NCI-H128 (cell line): Measurements from ENCODE around the gene KRT6A.

Source experiments
- DNase-seq: peaks from one replicate; lab custom pipeline; 2025; ENCODE audit not compliant: unreplicated experiment; lab: John Stamatoyannopoulos, UW

The KRT6A gene

DNA sequence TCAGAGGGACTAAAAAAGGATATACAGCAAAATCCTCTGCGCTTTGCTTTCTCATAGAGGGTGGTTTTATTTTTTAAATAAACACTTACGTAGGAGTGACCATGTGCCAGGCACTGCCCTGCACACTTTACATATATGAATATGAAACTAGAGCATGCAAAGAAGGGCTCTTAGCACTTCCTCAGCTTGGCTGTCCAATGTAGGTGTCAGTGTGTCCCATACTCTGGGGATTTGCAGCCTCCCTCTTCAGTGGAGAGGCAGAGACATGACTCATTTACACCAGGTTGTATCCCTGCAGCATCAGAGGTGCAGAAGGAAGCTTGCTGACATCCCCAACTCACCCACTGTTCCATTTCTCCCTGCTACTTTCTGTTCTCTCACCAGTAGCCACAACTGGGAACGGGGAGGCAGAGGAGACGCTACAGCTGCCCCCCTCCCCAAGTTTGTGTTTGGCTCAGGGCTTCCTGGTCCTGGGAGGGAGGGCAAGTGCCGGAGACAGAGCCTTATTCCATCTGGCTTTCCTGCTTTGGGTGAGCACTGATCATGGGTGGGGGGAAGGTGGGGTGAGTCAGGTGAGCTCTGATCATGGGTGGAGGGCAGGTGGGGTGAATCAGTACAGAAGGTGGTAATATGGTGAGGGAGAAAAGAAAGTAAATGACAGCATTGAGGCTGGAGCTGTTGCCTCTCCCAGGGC, 32.0 kb upstream of the KRT6A start:
- DNase-seq = no peak

DNA sequence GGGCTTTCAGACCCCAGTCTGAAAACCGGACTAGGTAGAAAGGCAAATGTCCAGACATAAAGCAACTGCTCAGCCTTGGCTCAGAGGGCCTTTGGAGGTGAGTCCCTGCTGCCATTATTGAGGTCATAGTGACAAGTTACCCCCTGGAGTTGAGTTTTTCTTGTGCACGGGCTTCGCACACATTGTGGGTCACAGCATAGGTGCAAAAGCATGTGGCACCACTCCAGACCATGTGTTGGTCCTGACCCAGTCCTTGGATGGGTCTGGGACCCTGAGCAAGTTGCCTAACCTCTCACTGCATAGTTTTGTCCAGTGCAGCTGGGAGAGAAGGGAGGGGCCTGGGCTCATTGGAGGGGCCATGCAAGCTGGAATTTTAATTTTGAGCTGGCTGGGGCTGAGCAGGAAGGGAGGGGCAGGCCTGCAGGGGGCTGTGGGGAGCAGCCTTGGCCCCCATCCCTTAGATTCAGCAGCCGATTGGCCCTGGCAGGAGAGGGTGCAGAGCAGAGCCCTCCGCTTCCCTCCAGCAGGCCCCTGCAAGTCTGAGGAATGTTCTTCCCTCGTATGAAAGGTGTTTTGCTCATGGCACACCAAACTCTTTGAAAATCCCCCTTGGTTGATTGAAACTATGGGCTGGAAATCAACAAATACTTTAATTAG, 31.3 kb upstream of the KRT6A start:
- no peak for DNase-seq

DNA sequence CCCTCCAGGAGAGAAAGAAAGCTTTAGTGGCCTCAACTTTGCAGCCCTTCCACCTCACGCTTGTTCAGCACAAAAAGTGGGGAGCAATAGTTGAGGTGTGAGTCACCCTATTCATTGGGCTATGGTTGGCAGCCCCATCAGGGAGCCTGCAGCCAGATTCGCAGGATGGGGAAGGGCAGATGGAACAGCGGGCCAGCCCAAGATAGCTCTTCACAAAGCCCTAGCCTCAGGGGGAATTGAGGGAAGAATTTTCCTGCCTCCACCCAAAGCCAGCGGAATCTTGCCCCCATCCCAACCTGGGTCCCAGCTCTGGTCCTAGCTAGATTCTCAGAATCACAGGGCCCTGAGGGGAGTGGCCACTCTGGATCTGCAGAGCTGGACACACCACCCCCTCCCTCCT, 30.8 kb upstream of the KRT6A start:
- DNase-seq = no peak

DNA sequence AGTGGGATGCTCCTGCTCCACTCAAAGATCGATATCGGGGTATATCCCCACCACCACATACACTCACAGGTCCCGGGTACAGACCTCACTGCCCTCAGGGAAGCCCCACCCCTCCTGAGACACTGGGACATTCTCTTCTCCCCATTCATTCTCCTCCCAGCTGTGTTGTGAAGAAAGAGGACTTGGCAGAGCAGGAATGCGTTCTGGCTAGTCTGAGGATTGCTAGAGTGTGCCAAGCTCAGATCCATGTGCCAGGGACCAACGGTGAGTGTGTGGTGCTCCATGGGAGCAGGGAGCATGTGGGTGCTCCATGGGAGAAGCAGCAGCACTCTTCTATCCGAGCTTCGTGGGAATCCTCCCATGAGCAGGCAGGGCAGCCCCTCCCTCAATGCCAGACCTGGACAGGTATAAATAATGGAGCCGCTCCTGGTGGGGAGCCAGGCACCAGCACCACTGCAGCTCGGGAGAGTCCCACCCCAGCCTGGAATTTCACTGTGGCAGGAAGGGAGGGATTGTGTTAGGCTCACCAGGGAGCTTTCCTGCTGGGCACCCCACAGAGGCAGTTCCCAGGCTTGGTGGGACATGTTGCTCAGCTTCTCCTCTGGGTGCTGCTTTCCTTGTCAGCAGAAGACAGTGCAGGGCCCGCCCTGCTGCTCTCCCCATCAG, 29.4 kb upstream of the KRT6A start:
- no peak for DNase-seq

DNA sequence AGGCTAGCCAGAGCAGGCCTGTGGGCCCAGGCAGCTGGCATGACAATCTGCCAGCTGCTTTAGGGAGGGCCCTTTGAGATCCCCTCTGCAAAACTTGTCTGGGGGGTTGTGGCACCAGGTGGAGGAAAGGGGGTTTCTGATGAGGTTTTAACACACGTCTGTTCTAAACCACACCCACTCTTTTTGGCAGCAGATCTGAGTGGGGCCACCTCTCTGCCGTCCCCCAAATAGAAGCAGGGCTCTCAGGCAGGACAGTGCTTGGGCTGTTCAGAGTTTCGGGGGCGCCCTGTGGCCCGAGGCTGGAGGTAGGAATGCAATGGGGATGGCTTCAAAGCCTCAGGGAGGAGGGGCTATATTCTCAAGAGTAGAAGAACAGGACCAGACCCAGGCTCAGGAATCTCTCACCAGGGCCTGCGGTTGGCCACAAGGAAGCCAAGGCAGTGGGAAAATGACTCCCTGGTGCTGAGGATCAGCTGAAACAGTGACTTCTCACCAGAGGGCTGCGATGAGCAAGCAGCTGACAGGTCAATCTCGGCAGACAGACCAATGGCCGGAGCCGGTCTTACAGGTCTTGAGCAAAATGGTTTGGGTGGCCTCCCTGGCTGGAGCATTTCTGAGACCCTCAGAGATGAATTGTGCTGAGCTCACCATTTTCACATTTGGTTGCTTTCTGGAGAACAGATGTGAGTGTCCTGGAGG, 28.7 kb upstream of the KRT6A start:
- DNase-seq = no peak

DNA sequence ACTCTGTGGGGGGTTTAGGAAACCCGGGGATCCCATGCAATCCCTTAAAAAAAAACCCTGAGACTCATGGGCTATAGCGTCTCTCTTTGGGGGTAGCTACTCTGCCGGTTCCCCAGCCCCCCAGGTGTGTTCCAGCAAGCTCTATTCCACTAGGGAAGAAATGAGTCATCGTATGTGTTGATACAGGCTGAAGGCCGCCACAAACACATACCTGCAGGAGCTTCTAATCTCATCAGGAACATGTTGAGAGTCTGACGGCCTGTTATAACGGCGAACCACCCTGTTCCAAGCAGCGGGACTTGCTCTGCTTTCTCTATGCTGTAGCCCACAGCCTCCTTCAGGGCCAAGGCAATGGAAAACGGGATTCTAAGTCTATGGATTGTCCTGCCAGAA, 28.1 kb upstream of the KRT6A start:
- no peak for DNase-seq

DNA sequence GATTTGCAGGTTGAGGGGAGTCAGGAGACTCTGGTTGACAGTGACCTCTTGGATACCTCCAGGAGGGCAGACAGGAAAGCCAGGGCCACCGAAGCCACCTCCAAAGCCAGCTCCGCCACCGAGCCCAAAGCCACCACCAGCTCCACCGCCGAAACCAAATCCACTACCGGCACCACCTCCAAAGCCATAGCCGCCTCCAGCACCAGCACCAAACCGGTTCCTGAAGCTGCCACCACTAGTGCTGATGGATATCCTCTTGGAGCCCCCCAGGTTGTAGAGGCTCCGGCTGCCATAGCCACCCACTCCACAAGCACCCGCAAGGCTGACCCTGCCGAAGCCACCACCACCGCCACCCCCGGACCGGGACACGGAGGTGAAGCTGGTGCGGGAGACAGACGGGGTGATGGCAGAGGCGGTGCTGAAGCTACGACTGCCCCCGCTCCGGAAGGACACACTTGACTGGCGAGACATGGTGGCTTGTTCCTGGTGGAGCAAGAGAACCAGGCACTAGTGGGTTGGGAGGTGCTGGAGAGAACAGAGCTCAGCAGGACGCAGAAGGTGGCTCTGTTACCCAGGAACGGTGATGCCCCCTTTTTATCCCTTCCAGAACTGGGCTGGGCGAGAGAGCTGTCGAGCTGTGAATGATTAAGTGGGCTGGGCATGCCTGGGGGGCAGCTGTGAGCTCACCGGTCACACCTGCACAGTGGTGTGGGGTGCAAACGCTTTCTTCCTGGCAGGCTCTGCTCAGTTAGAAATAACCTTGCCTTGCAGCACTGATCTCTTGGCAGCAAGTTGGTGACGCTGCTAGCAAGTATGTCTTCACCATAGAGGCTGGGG, 27.0 kb upstream of the KRT6A start, which contains the start of gene KRT5:
TSS of gene KRT5 (minus strand) at position 569 of the 837 bp plus-strand sequence. CDS start at position 471, 98 bp downstream.
- DNase-seq = no peak

DNA sequence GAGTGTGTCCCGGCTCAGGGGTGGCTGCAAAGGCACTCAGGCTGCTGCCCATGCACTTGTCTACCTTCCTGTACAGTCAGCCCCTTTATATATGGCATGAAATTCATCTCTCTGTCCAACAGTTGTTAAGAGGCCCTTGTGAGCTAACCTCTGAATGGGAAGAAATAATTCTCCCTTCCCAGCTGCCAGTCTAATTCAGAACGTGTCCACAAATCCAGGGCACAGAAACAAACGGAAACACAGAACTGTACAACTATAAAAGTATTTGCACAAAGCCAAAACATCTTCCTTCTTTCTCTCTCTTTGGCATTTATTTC, 26.3 kb upstream of the KRT6A start:
- no peak for DNase-seq

DNA sequence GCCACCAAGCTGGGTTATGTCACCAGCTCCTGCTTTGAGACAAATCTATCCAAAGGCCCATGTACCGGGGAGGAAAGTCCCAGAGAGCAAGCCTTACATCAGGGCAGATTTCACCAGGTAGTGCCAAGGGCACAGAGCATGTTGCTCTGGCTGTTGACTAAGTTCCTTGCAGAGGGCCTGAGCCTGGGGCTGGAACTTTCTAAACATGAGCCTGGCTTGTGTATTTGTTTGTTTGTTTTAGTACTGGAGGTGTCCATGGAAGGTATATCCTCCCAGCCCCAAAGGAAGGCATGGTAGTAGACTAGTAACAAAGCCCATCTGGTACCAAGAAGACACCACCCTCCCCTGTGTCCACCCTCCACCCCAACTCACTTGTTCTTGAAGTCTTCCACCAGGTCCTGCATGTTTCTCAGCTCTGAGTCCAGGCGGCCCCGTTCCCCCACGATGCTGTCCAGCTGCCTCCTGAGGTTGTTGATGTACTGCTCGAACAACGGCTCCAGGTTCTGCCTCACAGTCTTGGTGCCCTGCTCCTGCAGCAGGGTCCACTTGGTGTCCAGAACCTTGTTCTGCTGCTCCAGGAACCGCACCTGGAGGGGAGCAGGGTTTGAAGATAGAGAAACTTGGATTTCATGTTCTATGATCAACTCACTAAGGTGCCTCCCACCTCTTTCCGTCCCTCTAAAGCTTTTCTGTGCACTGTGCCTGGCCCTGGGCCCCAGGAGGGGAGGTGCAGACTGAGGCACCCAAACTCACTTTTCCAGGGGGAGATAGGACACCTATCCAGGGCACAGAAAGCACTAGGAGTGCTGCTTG, 25.7 kb upstream of the KRT6A start:
- no peak for DNase-seq

DNA sequence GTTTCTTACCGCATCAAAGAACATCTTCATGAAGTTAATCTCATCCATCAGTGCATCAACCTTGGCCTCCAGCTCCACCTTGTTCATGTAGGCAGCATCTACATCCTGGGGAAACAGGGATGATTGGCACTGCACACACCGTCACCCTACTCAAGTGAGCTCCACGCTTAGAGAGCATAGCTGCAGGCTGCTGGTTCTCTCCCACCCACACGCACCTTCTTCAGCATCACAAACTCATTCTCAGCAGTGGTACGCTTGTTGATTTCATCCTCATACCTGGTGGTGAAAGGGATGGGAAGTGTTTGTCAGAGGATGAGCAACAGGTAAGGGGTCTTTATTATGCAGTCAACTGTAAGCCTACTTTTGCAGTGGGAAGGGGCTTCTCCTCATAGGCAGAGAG, 24.8 kb upstream of the KRT6A start:
- no peak for DNase-seq

DNA sequence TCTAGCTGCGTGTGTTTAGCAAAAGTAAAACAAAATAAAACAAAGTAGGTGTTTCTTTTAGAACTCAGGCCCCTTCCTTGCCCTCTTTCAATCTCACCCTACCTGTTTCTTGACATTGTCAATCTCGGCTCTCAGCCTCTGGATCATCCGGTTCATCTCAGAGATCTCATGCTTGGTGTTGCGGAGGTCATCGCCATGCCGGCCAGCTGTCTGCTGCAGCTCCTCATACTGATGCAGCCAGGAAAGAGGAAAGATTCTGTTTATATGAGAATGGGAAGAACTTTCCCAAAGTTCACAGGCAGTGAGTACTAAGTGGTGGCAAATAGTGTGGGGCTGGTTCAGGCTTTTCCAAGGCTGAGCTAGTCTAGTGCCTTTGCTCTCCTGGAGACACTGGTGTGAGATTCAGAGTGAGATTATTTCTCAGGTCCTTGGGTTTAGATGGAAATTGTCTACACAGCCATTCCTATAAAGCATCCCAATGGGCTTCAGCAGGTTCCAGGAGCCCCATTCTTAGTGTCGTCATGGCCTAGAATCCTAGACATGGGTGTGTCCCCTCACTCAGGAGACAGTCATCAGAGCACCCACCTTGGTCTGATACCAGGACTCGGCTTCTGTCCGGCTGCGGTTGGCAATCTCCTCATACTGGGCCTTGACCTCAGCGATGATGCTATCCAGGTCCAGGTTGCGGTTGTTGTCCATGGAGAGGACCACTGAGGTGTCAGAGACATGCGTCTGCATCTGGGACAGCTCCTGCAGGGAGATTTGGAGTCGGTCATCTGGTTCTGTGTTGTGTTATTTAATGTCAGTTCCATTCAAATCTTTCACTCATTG, 24.2 kb upstream of the KRT6A start:
- DNase-seq = no peak

DNA sequence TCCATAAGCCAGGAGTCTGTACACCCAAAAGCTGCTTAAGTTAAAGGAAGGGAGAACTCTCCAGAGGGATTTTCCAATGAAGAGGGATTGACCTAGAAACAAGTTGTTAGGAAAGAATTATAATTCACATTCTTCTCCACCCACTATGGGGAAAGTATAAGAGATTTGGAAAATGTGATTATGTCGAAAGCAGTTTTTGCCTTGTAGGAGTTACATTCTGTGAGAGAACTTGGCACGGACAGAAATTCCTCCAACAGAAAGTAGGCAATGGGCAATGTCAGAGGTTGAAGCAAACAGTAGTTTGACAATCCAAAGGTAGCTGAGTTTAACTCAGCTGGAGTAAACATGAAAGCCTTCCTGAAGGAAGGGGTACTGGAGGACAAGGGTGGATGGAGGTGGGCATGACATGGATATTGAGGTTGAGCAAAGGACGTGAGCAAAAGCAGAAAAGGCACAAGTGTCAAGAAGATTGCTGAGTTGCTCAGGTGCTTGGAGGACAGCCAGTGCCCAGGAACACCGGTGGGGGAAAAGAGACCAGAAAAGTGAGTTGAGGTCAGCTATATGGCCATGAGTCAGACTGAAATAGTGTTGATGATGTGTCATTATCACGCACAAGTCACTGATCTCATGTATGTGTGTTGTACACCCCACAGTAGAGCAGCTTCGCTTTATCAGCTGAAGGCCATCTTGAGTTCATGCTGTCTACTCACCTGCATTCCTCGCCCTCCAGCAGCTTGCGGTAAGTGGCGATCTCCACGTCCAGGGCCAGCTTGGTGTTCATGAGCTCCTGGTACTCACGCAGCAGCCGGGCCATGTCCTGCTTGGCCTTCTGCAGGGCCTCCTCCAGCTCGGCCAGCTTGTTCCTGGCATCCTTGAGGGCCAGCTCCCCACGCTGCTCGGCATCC, 23.1 kb upstream of the KRT6A start:
- DNase-seq = no peak

DNA sequence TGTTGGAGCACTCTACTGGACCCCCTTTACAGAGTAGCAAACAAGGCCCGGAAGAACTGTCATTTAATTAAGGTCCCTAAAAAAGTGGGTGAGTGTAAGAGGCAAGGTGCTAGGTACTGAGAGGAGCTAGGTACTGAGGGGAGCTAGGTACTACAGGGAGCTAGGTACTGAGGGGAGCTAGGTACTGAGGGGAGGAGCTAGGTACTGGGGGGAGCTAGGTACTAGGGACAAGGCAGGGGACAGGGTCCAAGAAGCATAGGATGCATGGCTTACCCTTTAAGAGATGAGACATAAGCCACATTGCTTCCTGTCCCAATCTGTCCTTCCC, 22.2 kb upstream of the KRT6A start:
- DNase-seq = no peak

DNA sequence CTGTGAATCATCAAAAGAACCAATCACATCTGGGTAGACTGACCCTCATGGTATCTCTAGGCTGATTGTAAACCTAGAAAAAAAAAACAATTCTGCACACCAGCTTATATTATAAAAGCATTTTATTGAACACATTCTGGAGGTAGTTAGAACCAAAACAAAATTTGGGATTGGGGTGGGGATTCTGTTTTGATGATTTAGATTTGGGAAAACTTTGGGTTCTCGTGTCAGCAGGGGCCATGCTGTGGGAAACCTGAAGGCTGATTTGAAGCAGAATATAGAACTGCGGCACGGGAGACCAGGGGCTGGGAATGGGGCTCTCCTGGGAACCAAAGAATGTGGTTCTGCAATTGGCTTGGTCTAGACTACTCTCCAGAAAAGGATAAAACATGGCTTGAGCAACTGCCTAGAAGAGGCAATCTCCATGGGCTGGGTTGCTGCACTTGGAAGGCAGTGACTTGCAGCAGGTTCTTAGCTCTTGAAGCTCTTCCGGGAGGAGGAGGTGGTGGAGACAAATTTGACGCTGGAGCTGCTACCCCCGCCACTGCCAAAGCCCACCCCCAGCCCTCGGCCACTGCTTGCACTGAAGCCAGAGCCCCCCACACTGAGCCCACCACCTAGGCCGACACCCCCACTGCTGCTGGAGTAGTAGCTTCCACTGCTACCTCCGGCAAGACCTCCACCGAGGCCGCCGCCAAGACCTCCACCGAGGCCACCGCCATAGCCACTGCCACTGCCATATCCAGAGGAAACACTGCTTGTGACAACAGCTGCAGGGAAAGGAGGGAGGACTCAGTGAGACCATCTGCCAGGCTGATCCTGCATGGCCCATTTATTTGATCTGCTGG, 21.6 kb upstream of the KRT6A start:
- no peak for DNase-seq

DNA sequence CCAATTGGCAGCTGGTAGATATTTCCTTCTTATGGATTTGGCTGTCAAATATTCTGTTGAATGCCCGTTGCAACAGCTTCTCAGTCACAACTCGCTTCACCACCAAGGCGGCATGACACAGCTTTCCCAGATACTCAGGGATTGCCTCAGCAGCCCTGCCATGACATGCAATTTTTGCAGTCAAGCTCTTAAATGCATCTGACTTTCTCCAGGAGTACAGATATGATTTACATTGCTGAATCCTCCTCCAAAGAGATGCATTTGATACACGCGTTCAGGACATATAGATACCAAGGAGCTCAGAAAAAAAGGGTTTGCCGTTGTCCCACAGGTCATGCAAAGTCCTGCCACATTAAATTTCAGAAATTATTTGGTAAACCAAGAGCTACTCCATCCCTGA, 20.7 kb upstream of the KRT6A start:
- DNase-seq = no peak

DNA sequence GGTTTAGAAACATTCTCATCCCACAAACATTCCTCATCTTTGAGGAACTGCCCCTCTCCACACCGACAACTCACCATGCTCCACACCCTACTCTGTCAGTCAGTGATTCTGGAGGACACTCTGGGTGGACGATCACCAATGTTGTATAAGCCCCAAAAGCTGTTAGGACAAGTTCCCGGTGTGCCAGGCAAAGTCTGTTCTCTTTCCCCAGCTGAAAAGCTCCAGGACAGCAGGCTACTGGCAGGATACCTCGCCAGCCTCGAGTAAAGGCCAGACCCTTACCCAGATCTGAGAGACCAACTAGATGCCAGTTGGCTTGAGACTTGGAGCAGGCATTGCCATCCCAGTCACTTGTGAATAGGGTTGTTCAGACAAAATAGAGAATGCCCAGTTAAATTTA, 15.2 kb upstream of the KRT6A start:
- no peak for DNase-seq

DNA sequence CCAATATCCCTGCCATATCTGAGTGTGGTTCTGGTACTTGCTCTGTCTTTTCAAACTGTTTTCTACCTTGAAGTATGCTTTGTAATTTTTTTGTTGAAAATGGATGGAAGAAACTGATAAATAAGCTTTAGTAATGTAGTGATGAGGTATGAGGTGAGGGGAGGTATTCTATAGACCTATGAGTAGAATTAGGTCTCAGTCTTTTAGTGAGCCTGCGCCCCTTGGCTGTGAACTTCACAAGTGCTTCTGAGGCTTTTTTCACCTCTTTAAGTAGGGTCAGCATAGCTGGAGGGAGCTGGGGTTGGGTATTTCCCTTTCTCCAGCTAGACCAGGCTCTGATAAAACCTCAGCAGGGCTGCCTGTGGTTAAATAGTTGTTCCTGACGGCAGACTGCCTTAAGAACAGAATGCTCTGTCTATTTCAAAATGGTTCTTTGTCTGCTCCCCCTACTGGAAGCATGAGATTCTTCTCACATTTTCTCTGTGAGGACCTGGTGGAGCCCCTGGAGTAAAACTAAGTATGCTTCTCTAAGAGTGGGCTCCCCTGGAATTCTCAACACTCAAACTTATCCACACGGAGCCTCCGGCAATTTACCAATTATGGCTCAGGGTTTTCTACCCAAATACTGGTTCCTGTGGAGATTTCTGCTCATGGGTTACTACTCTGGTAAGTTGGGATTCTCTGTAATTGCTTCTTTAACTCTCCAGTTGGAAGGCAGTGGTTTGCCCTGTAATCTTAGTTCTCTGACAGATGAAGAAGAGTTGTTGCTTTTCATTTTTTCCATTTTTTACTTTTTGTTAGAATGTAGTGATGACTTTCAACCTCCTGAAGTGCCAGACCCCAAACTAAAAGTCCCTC, 14.0 kb upstream of the KRT6A start:
- DNase-seq = no peak
